Skeletal muscle satellite cell (primary cell): ENCODE data around the gene ZDHHC4.

Experiments used
- H3K27me3 ChIP-seq: 2 replicates; pipeline ENCODE4 v1.7.0; 2013; ENCODE audit warnings: low read length; ENCODE audit not compliant: control insufficient read depth, insufficient read depth
- H3K36me3 ChIP-seq: 2 replicates; pipeline ENCODE4 v1.7.0; 2013; ENCODE audit warnings: mild to moderate bottlenecking, control low read depth, low read length; ENCODE audit not compliant: insufficient read depth
- H3K4me1 ChIP-seq: 2 replicates; pipeline ENCODE4 v1.7.0; 2013; ENCODE audit warnings: low read length; ENCODE audit not compliant: control insufficient read depth, insufficient read depth
- H3K4me2 ChIP-seq: 2 replicates; pipeline ENCODE4 v1.7.0; 2013; ENCODE audit warnings: mild to moderate bottlenecking, low read length
- H3K4me3 ChIP-seq: 2 replicates; pipeline ENCODE4 v1.7.0; 2013; ENCODE audit warnings: low read length
- H3K9ac ChIP-seq: 2 replicates; pipeline ENCODE4 v1.7.0; 2013; ENCODE audit warnings: mild to moderate bottlenecking, low read depth, low read length, moderate library complexity
- H3K9me3 ChIP-seq: replicated peaks from 2 replicates; pipeline ENCODE4 v1.7.0; 2013; ENCODE audit warnings: mild to moderate bottlenecking, control low read depth, low read length

ZDHHC4 gene

GRCh38 chr7:6545398-6546126 is 31.7 kb upstream of the ZDHHC4 start:
- H3K4me1 ChIP-seq, result no peaks in the 10 kb centered on the region
- no peaks in the 10 kb centered on the region for H3K36me3 ChIP-seq

DNA sequence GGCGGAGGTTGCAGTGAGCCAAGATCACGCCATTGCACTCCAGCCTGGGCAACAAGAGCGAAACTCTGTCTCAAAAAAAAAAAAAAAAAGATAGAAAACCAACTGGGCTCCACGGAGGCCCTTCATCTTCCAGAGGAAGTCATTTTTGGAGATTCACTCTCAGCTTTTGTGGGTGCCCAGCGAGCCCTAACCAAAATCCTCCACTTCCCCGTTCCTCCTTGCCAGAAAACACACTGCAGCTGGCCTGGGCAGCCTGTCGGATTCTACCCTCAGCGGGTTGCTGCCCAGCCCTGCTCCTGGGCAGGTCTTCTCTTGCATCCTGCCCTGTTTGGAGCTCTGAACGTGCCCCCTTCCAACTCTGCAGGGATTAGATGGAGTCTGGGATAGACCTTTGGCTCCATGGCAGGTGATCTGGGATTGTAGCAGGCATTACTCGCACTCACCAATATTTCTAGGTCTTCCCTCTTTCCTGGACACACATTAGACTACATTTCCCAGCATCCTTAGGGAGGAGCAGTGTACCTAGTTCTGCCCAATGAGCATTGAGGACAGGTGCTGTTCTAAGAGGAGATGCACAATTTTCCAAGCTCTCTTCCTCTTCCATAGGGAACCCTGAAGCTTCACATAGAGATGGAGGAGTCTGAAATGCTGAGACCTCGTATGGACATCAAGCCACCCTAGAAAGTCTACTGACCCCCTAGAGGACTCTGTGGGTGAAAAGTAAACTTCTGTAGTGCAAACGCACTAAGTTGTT is 30.6 kb upstream of the ZDHHC4 start:
- Histone ChIP-seq H3K4me2 (no peak overlapping the region), H3K27me3 (peaks cover 2% of the 10 kb centered on the region), H3K9me3 (no peaks in the 10 kb centered on the region), H3K9ac (no peak overlapping the region), H3K4me1 (no peaks in the 10 kb centered on the region), H3K36me3 (no peaks in the 10 kb centered on the region), H3K4me3 (no peak overlapping the region)

More at GRCh38 chr7:6545398-6546126, 31.7 kb upstream of the ZDHHC4 start:
- no peak overlapping the region for H3K9ac ChIP-seq
- H3K4me2 ChIP-seq, result no peak overlapping the region
- no peaks in the 10 kb centered on the region for H3K9me3 ChIP-seq
- H3K4me3 ChIP-seq, result no peak overlapping the region
- peaks cover 6% of the 10 kb centered on the region for H3K27me3 ChIP-seq

GRCh38 chr7:6547400-6547799 is 29.9 kb upstream of the ZDHHC4 start:
- Histone ChIP-seq H3K9ac (no peak overlapping the region), H3K36me3 (no peaks in the 10 kb centered on the region), H3K4me3 (no peak overlapping the region), H3K9me3 (no peaks in the 10 kb centered on the region), H3K27me3 (peaks cover 2% of the 10 kb centered on the region), H3K4me2 (no peak overlapping the region), H3K4me1 (no peaks in the 10 kb centered on the region)

DNA sequence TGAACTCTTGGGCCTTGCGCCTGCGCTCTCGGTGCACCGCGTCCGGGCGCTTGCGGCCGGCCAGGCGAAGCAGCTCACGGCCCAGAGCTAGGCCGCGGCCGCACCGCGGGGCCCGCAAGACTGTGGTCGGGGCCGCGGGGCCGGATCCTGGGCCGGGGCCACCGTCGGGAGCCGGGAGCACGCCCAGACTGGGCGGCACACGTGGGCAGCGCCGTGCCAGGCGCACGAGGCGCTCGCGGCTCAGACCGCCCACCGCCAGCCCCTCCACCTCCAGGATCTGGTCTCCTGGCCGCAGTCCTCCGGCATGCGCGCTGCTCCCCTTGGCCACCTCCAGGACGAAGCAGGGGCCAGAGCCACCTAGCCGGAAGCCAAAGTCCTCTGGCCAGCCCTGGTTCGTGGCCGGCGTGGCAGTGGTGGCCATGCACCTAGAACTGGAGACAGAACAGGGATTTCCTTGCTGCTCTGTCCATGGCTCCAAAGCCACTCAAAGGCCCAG is 26.2 kb upstream of the ZDHHC4 start, which contains the start of gene GRID2IP:
GRID2IP (minus strand) TSS at position 446 of the 496 bp plus-strand sequence; CDS start at position 421, 25 bp downstream.
- Histone ChIP-seq H3K4me3 (no peak within 1 kb of the TSS), H3K9ac (no peak within 1 kb of the TSS), H3K36me3 (no peaks in the 10 kb centered on the region), H3K4me1 (no peaks in the 10 kb centered on the region), H3K4me2 (no peak within 1 kb of the TSS), H3K9me3 (no peaks in the 10 kb centered on the region), H3K27me3 (peaks cover 2% of the 10 kb centered on the region)

DNA sequence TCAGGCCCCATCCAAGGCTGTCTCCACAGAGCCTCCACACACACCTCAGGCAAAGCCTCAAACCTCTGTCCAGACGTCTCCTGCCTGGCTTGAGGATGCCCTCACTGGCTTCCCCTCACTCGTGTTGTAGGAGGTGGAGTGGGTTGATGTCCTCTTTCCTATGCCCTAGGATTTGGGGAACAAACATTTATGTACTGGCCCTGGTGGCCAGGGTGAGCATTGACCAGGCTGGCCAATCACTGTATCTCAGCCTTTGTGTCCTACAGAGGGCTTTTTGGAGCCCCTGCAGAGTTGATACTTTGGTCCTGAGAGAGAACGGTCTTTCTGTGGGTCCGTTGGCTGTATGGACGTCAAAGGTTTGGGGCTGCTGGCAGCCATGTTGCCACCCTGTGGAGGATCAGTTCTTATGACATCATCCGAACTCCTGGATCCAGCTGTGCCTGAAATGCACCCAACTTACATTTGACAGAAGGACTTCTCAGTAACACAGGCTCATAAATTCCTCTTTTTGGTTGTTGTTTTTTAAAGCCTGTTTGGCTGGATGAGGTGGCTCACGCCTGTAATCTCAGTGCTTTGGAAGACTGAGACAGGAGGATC is 23.7 kb upstream of the ZDHHC4 start:
- no peak overlapping the region for H3K4me2 ChIP-seq

DNA sequence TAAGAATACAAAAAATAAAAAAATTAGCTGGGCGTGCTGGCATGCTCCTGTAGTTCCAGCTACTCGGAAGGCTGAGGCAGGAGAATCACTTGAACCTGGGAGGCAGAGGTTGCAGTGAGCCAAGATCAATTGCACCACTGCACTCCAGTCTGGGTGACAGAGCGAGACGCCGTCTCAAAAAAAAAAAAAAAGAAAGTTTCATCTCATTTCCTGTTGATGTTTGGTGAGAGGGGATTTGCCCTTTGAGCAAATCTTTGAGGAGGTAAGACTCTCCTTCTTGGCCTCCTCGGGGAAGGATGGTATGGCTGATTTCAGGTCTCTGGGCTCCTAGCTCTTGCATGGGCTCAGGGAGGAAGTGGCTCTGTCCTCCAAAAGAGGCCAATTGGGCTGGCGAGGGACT is 22.4 kb upstream of the ZDHHC4 start:
- no peak overlapping the region for H3K9ac ChIP-seq
- H3K4me1 ChIP-seq, result no peaks in the 10 kb centered on the region
- H3K4me2 ChIP-seq, result no peak overlapping the region
- no peak overlapping the region for H3K4me3 ChIP-seq
- H3K36me3 ChIP-seq, result no peaks in the 10 kb centered on the region
- H3K9me3 ChIP-seq, result no peaks in the 10 kb centered on the region
- peaks cover 6% of the 10 kb centered on the region for H3K27me3 ChIP-seq

More for the DNA sequence above, 23.7 kb upstream of the ZDHHC4 start:
- H3K4me3 ChIP-seq, result no peak overlapping the region
- H3K9me3 ChIP-seq, result no peaks in the 10 kb centered on the region
- H3K4me1 ChIP-seq, result no peaks in the 10 kb centered on the region
- peaks cover 6% of the 10 kb centered on the region for H3K27me3 ChIP-seq
- H3K36me3 ChIP-seq, result no peaks in the 10 kb centered on the region
- no peak overlapping the region for H3K9ac ChIP-seq

DNA sequence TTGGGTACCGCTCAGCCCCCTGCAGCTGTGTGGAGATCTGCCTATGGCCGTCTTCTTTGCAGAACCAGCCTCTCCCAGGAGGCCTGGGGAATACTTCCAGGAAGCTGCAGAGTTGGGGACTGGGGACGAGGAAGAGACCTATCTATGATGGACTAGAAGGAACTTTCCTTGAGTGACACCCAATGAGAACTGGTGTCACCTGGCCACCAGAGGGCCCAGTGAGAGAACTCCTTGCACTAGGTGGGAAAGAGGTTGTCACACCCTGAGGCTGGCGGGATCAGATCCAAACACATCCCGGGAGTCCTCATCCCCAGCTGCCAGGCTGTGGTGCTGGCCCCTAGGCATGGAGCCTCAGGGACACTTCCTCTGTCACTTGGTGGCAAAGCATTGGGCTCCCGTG is 21.1 kb upstream of the ZDHHC4 start:
- no peaks in the 10 kb centered on the region for H3K4me1 ChIP-seq
- no peaks in the 10 kb centered on the region for H3K9me3 ChIP-seq
- H3K4me3 ChIP-seq, result no peak overlapping the region
- peaks cover 8% of the 10 kb centered on the region for H3K27me3 ChIP-seq
- no peak overlapping the region for H3K4me2 ChIP-seq
- H3K36me3 ChIP-seq, result no peaks in the 10 kb centered on the region
- H3K9ac ChIP-seq, result no peak overlapping the region

DNA sequence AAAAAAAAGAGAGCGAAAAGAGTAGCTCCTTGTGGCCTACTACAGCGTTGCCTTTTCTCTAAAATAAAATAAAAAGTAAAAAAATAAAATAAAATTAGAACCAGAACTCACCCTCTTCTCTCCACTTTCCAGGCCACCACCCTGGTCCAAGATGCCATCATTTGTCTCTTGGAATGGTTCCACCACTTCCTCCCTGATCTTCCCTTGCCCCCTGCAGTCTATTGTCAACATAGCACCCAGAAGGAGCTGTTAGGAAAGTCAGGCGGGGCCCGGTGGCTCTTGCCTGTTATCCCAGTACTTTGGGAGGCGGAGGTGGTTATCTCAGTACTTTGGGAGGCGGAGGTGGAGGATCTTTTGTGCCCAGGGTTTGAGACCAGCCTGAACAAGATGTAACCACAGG is 18.4 kb upstream of the ZDHHC4 start:
- H3K4me1 ChIP-seq, result no peaks in the 10 kb centered on the region
- no peak overlapping the region for H3K9ac ChIP-seq
- no peaks in the 10 kb centered on the region for H3K9me3 ChIP-seq
- no peaks in the 10 kb centered on the region for H3K36me3 ChIP-seq
- H3K27me3 ChIP-seq, result peaks cover 8% of the 10 kb centered on the region
- no peak overlapping the region for H3K4me2 ChIP-seq
- H3K4me3 ChIP-seq, result no peak overlapping the region

GRCh38 chr7:6559896-6560295 is 17.4 kb upstream of the ZDHHC4 start:
- H3K36me3 ChIP-seq, result no peaks in the 10 kb centered on the region
- peaks cover 8% of the 10 kb centered on the region for H3K27me3 ChIP-seq
- no peak overlapping the region for H3K9ac ChIP-seq
- no peak overlapping the region for H3K4me2 ChIP-seq
- no peak overlapping the region for H3K4me3 ChIP-seq
- no peaks in the 10 kb centered on the region for H3K4me1 ChIP-seq
- no peaks in the 10 kb centered on the region for H3K9me3 ChIP-seq

GRCh38 chr7:6562106-6562505 is 15.1 kb upstream of the ZDHHC4 start:
- no peaks in the 10 kb centered on the region for H3K9me3 ChIP-seq
- H3K27me3 ChIP-seq, result peaks cover 8% of the 10 kb centered on the region
- no peak overlapping the region for H3K4me2 ChIP-seq
- no peak overlapping the region for H3K4me3 ChIP-seq
- H3K36me3 ChIP-seq, result no peaks in the 10 kb centered on the region
- no peak overlapping the region for H3K9ac ChIP-seq
- no peaks in the 10 kb centered on the region for H3K4me1 ChIP-seq

DNA sequence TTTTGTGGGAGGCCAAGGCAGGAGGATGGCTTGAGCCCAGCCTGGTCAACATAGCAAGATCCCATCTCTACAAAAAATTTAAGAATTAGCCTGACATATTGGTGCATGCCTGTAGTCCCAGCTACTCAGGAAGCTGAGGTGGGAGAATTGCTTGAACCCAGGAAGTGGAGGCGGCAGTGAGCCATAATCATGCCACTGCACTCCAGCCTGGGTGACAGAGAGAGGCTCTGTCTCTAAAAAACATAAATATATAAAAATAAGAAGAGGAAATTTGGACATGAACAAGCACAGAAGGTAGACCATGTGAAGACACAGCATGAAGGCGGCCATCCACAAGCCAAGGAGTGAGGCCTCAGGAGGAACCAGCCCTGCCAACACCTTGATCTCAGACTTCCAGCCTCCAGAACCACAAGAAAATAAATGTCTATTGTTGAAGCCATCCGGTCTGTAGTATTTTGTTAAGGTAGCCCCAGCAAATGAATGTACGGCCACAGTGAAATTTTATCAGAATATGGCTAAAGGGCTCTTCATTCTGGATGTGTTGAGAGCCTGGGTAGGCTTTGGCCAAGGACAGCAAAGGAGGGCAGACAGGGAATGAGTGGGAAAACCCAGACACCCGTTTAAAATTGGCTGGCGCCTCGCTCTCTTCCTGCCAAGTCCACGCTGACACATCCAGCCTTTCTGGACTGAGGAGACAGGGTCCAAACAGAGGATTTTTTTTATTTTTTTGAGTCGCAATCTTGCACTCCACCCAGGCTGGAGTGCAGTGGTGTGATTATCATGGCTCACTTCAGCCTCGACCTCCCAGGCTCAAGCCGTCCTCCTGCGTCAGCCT is 13.1 kb upstream of the ZDHHC4 start:
- Histone ChIP-seq H3K9ac (no peak overlapping the region), H3K4me1 (no peaks in the 10 kb centered on the region), H3K36me3 (no peaks in the 10 kb centered on the region), H3K4me2 (no peak overlapping the region), H3K27me3 (peaks cover 4% of the 10 kb centered on the region), H3K4me3 (no peak overlapping the region), H3K9me3 (no peaks in the 10 kb centered on the region)
